Large intestine (tissue), 3 donors: ENCODE results near the gene OTOP2. TPM values are rescaled to one million over a fixed set of nuclear protein-coding genes. Genes with fewer than 3 reads are reported as not detected.
A peak's percentile ranks its signal among the peaks of the same experiment; 100 is the strongest.

Experiments
- DNase-seq, 2 donors: peaks; one replicate each; pipeline versions ENCODE4 v3.0.0 to v3.0.0-alpha.2; 2013
- H3K27ac ChIP-seq: one replicate; pipeline ENCODE4 v1.5.1; 2013; ENCODE audit warnings: low read length
- H3K27me3 ChIP-seq: 2 replicates; pipeline ENCODE4 v1.6.1; 2013; ENCODE audit warnings: low read length; ENCODE audit not compliant: control insufficient read depth, insufficient read depth
- H3K36me3 ChIP-seq: 2 replicates; pipeline ENCODE4 v1.6.1; 2013; ENCODE audit warnings: low read length; ENCODE audit not compliant: control insufficient read depth, insufficient read depth
- H3K4me1 ChIP-seq: one replicate; pipeline ENCODE4 v1.6.1; 2013; ENCODE audit warnings: low read length; ENCODE audit not compliant: control insufficient read depth, insufficient read depth
- H3K4me3 ChIP-seq: one replicate; pipeline ENCODE4 v1.5.1; 2013; ENCODE audit warnings: low read length
- H3K9me3 ChIP-seq: one replicate; pipeline ENCODE4 v1.6.1; 2013; ENCODE audit warnings: mild to moderate bottlenecking, low read depth, low read length, moderate library complexity; ENCODE audit not compliant: control insufficient read depth
- WGBS: methylation state at CpG from one replicate; pipeline ENCODE4 v1.1.5; 2013; ENCODE audit warnings: low lambda C conversion rate; ENCODE audit not compliant: insufficient coverage; 5-methylcytosine and 5-hydroxymethylcytosine counted together
- polyA plus RNA-seq: library from polyadenylated mRNA; unstranded; fragments of 120-200 nt; gene quantifications from one replicate; pipeline ENCODE4 v1.2.1, GENCODE V29; 2013

The OTOP2 gene
- polyA plus RNA-seq, 1 donor = 1.6 TPM

DNA sequence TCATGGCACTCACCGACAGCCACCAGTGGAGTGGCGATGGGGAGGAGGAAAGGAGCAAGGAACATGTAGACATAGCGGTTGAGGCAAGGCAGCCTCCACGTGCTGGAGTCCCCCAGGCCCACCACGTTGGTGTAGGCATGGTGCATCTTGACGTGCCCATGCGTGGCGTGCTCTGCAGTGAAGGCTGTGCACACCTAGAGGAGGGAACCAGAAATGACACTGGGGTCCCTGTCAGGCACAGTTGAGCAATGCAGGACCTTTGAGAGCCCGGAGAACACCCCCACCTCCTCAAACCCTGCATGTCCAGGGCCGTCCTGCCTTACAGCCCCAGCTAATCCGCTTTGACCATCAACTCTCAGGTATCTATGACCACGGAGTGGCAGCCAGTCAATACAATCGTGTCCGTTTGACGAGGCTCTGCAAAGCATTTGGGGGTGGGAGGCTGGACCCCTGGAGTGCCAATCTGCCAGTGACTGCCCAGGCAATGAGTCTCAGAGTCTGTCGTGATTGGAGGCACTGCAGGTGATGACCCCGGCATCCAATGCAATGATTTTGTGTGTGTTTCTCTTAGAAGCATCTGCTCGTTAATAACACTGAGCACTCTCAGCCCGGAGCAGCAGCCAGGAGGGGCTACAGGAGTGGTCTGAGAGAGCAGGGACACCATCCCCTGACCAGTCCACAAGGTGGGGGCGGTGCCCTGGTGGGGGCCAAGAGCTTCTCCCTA, 41.4 kb upstream of the OTOP2 start:
- no peak for DNase-seq
- no peaks in the 10 kb centered on the region for H3K27me3 ChIP-seq
- no peaks in the 10 kb centered on the region for H3K9me3 ChIP-seq
- no CpG with 5 or more reads among the region's 20 CpGs for WGBS
- H3K4me3 ChIP-seq = no peak overlapping the region
- H3K36me3 ChIP-seq = no peaks in the 10 kb centered on the region
- H3K27ac ChIP-seq = no peak overlapping the region
- H3K4me1 ChIP-seq = peaks cover 11% of the 10 kb centered on the region

DNA sequence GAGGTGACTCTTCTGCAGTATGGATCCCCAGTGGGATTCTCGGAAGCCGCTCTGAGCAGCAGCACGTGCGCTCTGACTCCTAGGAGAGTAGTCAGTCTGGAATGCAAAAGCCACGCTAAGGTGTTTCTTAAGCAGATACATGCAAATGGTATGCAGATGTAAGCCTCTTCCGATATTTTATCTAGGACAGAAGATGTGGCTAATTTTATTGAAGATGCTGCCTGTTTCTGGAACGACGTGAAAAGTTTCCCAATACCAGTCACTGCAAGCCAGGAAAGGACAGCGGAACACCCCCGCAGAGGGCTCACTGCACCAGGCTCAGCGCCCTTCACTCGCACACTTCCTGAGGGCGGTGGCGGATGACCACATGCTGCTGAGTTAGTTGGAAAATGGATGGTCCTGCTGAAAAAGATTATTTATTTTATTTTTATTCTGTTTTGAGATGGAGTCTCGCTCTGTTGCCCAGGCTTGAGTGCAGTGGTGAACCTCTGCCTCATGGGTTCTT, 40.8 kb upstream of the OTOP2 start:
- Histone ChIP-seq H3K9me3 (no peaks in the 10 kb centered on the region), H3K36me3 (no peaks in the 10 kb centered on the region), H3K4me3 (no peak overlapping the region), H3K27me3 (no peaks in the 10 kb centered on the region), H3K4me1 (peaks cover 5% of the 10 kb centered on the region), H3K27ac (no peak overlapping the region)
- no peak for DNase-seq
- WGBS = no CpG with 5 or more reads among the region's 15 CpGs

DNA sequence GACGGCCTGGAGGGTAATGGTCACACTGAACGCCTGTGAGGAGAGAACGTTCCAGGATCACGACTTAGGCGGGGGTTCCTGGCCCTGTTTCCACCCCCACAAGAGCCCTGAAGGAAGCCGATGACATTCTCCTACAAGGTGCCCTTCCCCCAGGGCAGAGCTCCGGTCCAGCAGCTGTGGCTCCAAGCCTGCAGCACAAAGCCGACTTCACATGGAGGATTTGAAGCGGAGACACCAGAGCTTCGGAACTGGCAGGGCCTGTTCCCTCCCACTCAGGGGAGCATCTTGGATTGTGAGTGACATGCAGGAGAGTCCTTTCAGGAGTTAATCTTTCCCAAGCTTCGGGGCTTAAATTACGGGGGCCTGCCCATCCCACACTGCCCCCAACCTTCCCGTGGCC, 35.6 kb upstream of the OTOP2 start:
- no CpG with 5 or more reads among the region's 13 CpGs for WGBS
- peaks cover 25% of the 10 kb centered on the region for H3K27me3 ChIP-seq

DNA sequence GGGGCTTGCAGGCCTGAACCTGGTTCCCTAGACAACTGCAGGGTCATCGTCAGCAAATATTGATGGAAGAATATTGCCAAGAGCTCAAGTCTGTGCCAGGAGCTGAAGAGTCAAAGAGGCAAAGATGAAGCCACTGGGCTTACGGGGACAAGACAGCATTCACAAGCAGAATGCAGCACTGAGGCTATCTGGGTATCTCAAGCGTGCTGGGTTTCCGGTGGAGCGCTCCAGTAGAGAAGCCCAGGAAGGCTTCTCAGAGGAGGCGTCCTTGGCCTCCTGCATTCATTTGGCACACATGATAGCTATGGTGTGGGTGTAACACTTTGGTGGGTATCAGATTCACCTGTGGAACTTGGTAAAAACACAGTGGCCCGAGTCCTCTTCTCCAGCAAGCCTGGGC, 33.5 kb upstream of the OTOP2 start:
- Histone ChIP-seq H3K4me1 (peaks cover 13% of the 10 kb centered on the region), H3K27ac (no peak overlapping the region), H3K9me3 (no peaks in the 10 kb centered on the region), H3K4me3 (no peak overlapping the region), H3K36me3 (no peaks in the 10 kb centered on the region), H3K27me3 (peaks cover 40% of the 10 kb centered on the region)
- no peak for DNase-seq
- WGBS = no CpG with 5 or more reads among the region's 7 CpGs

More for the DNA sequence above, 35.6 kb upstream of the OTOP2 start:
- Histone ChIP-seq H3K27ac (no peak overlapping the region), H3K4me1 (peaks cover 6% of the 10 kb centered on the region), H3K36me3 (no peaks in the 10 kb centered on the region), H3K4me3 (no peak overlapping the region), H3K9me3 (no peaks in the 10 kb centered on the region)
- DNase-seq = no peak

DNA sequence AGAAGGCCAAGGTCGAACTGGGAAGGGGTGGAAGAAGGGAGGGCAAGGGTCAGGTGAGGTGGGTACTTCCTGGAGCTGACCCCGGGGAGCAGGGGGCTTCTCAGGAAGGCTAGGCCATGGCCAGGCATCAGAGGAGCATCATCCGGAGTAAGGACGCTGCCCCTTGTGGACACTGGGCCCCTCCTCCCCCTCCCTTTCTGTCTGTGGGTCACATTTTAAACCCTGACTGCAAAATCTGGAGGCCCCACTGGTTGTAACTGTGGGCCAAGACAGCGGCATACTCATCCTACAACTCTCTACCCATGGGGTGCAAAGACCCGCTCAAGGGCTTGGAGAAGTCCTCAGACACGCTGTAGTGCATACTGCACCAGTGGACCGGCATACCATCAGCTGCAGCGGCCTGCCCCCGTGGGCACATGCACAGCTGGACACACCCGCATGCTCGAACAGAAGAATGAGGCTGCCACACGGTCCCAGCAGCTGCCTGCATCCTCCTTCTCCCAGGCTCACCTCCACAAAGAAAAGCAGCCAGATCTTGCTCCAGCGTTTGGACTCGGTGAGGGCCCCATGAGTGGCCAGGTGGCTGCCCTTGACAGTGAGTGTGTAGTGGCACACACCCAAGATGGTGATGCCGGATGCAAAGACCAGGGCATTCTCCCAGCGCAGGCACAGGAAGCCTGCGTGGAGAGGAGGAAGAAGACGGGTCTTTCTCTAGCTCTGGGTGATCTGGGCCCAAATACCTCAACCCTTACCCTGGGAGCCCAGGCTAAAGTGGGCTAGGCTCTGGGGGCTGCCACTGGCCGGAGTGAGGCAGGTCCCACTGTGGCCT, 31.8 kb upstream of the OTOP2 start:
- 20% methylated on average over 1 of the region's 20 CpGs for WGBS
- Histone ChIP-seq H3K27ac (no peak overlapping the region), H3K4me1 (peaks cover 13% of the 10 kb centered on the region), H3K9me3 (no peaks in the 10 kb centered on the region), H3K36me3 (no peaks in the 10 kb centered on the region), H3K27me3 (peaks cover 49% of the 10 kb centered on the region), H3K4me3 (peak overlapping the region; percentile 56)
- peak in 1 of 2 donors; percentile 24 for DNase-seq

DNA sequence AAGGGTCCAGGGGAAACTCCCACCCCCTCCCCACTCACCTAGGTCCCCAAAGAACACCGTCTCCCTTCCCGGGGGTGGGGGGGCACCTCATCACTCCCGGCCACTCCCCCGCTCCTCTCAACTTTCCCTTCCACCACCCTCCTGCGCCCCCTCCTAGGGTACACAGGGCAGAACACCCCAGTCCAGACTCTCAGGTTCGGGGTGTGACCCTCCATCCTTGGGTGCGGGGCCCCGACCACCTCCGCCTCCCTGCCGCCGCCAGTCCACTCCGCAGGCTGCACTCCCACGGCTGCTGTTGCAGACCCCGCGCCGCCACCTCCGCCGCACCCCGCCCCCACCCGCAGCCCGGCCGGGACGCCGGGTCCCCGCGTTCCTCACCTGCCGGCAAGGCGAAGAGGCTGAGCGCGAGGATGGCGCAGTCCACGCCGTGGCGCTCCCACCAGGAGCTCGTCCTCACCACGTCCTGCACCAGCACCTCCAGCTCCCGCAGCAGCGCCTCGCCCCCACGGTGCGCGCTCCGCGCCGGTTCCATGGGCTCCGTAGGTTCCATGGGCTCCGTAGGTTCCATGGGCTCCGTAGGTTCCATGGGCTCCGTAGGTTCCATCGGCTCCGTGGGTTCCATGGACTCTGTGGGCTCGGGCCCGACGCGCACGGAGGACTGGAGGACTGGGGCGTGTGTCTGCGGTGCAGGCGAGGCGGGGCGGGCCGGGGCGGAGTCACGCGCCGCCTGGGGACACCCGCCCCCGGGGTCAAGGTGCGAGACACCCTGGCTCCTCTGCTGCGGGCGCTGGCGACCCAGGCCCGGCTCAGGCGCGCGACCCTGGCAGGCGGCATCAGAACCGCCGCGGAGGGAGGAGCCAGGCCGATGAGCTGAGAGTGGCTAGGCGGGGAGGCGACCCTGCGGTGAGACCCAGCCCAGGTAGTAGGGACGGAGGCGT, 30.8 kb upstream of the OTOP2 start, which contains the start of gene FADS6:
FADS6 (minus strand) TSS at position 660 of the 938 bp plus-strand sequence; CDS start at position 622, 38 bp downstream.
- Histone ChIP-seq H3K36me3 (no peaks in the 10 kb centered on the region), H3K27me3 (peaks cover 49% of the 10 kb centered on the region), H3K4me1 (peaks cover 13% of the 10 kb centered on the region), H3K9me3 (no peaks in the 10 kb centered on the region), H3K27ac (no peak within 1 kb of the TSS), H3K4me3 (peak within 1 kb of the TSS; percentile 56)
- DNase-seq = peak; percentile 70 to 86
- 60% methylated on average over 2 of the region's 86 CpGs for WGBS

DNA sequence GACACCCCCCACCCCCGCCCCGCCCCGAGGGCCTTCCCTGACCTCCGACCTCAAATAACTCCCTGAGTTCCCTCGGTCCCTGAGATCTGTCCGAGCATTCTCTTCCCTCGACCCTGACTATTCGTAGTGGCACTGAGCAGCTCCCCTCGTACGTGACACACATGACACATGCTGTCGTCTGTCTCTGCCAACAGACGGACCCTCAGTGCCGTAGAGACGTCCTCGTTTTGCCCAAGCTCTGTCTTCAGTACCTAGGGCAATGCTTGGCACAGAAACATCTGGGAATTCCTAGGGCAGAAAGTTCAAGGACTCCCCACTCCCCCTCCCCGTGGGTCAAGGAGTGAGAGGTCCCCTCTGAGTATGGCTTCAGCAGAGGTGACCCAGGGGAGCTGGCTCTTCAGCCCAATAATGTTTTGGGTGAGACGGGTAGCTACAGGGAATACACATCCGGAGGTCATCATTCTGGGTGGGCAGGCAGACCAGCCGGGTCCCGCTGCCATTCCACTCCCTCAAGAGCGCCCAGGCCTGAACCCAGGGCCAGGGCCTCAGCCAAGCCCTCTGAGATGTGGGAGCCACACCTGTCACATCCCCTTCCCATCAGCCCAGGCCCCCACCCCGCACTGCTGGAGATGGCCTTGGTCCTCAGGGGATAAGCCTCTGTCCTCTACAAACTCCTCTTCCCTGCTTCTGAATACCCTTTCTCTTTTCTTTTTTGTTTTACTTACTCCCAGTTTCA, 30.0 kb upstream of the OTOP2 start:
- no CpG with 5 or more reads among the region's 22 CpGs for WGBS
- no peak for DNase-seq
- Histone ChIP-seq H3K4me1 (peaks cover 13% of the 10 kb centered on the region), H3K9me3 (no peaks in the 10 kb centered on the region), H3K4me3 (peak overlapping the region; percentile 46), H3K27me3 (peaks cover 45% of the 10 kb centered on the region), H3K27ac (no peak overlapping the region), H3K36me3 (no peaks in the 10 kb centered on the region)

DNA sequence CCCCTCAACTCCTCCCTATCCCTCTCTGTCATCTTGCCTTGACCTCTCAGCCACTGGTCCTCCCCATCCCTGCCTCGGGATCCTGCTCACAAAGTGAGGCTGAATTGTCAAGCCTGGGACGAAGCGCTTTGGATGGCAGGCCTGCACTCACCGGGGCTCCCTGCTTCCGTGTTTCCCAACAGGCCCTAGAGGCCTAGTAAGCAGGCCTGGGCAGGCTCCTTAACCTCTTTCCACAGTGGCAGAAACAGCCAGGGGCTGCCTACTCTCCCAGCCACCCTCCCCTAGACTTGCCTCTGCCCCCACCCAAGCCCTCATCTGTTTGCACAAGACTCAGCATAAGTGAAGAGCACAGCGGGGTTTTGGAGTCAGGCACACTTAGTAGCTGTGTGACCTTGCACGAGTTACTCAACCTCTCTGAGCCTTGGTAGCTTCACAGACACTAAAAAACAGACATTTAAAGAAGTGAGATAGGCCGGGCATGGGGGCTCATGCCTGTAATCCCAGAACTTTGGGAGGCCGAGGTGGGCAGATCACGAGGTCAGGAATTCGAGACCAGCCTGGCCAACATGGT, 25.6 kb upstream of the OTOP2 start:
- no peak for DNase-seq
- no peaks in the 10 kb centered on the region for H3K9me3 ChIP-seq
- H3K36me3 ChIP-seq = no peaks in the 10 kb centered on the region
- H3K4me3 ChIP-seq = no peak overlapping the region
- peaks cover 24% of the 10 kb centered on the region for H3K27me3 ChIP-seq
- peaks cover 7% of the 10 kb centered on the region for H3K4me1 ChIP-seq
- no CpG with 5 or more reads among the region's 11 CpGs for WGBS
- H3K27ac ChIP-seq = no peak overlapping the region

DNA sequence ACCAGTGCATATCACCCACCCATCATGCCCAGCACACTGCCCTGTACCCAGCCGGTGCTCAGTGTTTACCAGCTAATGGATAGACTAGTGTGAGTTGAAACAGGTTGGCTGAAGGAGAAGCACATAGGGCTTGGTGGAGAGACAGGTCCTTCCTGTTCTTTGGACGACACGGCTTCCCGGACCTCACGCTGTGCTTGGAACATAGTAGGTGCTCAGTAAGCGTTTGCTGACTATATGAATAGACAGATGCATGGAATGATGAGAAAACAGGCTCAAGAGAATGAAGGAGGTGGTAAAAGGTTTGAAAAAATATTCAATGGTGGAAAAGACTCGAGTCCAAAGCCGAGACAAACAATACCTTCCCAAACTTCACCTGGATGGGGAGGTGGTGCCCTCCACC, 23.9 kb upstream of the OTOP2 start:
- Histone ChIP-seq H3K27me3 (peaks cover 13% of the 10 kb centered on the region), H3K36me3 (no peaks in the 10 kb centered on the region), H3K27ac (no peak overlapping the region), H3K4me3 (no peak overlapping the region), H3K4me1 (no peaks in the 10 kb centered on the region), H3K9me3 (no peaks in the 10 kb centered on the region)
- 100% methylated on average over 2 of the region's 8 CpGs for WGBS
- DNase-seq = no peak
